CD1c-positive myeloid dendritic cell (primary cell): ENCODE data around the gene LPCAT3.
"Not testable (repeated sequence)": the region's sequence is repeated elsewhere in the genome, so short reads cannot be mapped to it uniquely, and the experiment has no call there.

ENCODE experiments used
- DNase-seq: peaks from one replicate; pipeline ENCODE4 v3.0.0-alpha.2; 2016; ENCODE audit errors: extremely low spot score

LPCAT3 gene, protein sequence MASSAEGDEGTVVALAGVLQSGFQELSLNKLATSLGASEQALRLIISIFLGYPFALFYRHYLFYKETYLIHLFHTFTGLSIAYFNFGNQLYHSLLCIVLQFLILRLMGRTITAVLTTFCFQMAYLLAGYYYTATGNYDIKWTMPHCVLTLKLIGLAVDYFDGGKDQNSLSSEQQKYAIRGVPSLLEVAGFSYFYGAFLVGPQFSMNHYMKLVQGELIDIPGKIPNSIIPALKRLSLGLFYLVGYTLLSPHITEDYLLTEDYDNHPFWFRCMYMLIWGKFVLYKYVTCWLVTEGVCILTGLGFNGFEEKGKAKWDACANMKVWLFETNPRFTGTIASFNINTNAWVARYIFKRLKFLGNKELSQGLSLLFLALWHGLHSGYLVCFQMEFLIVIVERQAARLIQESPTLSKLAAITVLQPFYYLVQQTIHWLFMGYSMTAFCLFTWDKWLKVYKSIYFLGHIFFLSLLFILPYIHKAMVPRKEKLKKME

DNA sequence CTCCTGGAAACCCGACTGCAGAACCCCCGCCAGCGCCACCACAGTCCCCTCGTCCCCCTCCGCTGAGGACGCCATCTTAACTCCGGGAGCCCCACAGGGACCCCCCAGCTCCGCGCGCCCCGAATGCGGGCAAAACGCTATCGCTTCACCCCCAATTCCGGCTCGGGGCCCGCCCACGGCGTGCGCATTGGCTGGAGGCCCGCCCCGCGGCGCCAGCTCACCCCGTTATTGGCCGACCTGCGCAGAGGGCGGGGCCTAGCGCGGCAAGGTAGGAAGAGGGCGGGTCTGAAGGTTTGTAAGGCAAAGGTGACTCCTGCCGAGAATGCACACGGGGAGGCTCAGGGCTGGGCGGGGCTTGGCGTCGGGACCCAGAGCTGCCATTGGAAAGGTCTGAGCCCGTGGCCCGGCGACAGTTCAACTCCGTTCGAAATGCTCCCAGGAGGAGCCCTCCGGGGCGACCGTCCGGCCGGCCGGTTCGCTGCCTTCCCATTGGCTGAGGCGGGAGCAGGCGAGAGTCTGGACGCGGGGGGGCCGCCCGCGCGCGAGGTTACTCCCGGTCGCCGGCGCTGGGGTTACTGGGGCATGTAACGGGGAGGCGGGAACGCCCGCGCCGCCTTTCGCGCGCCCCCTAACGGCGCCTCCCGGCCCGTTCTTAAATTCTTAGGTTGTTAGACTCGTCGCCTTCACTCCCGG, at the start of gene LPCAT3:
Gene LPCAT3, minus strand, starts transcription at position 127 of the 693 bp plus-strand sequence. Its CDS starts 52 bp downstream, at position 75.
- DNase-seq, result peak; percentile 97

DNA sequence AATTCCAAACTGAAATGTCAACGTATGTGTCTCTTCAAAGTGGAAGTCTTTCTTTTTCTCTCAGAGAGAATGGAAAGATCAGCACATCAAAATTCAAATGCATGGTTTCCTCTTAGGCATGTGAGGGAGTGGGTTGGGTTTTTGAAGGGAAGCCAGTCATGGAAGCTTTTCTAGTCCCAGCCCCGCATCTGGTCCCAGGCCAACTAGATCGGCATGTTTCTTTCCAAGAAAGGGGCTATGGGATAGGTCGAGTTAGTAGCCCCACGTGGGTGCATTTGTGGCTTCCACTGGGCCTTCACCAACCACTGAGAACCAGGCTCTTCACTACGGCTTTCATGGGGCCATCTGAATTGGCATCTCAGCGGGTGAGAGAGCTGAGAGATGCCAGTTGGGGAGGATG, 48.8 kb upstream of the LPCAT3 start:
- DNase-seq, result no peak

DNA sequence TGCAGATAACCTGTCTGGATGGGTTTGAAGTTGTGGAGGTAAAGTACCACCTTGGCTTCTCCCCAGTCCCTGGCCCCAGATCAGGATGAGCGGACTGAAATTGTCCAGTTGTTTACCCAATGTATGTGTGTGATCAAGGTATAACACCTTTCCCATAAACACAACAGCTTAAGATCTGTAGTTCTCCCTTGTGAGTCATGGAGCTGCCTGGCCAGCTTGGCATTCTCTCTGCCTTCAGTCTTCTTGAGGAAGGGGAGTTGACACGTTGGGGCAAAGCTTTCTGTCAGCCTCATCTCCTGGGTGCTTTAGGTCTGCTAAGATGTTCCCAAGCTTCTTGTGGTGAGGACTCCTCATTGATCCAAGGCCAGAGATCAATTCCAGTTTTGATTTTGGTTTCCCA, 48.3 kb upstream of the LPCAT3 start:
- DNase-seq, result no peak

DNA sequence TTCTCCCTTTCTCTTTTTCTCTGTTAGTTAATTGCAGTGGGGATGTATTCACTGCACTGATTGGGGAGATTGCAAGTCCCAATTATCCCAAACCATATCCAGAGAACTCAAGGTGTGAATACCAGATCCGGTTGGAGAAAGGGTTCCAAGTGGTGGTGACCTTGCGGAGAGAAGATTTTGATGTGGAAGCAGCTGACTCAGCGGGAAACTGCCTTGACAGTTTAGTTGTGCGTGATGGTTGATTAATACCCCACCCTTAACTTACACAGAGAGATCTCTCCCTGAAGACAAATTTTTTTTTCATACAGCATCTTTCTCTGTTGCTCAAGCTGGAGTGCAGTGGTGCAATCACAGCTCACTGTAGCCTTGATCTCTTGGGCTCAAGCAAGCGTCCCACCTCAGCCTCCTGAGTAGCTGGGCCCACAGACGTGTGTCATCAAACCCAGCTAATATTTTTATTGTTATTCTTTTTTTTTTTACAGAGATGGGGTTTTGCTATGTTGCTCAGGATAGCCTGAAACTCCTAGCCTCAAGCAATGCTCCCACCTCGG, 46.9 kb upstream of the LPCAT3 start:
- DNase-seq, result no peak

DNA sequence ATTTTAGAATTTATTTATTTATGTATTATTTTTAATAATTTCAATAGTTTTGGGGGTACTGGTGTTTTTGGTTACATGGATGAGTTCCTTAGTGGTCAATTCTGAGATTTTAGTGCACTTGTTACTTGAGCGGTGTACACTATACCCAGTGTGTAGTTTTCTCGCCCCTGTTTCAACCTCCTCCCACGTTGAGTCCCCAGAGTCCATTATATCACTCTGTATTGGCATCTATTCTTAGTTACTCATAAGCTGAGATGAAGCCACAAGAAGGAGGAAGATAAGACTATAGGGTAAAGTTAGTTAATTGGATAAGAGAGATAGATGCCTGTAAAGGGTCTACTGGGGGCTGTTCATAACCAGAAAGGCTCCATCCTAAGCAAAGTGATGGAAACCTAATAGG, 46.2 kb upstream of the LPCAT3 start:
- no peak for DNase-seq

DNA sequence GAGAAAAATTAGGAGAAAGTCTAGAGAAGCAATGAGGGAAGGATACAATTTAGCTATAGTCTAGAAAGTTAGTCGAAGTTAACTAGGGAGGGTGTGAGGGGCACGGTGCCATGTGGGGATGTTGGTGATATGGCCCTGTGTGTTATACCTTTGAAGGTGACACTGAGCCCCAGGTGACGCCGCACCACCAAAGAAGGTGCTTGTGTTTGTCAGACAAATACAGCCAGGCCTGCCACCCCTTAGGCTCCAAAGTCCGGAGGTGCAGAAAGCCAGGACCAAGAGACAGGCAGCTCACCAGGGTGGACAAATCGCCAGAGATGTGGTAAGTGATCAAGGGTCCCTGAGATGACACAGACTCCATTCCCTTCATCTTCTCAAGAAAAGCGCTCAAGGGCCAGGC, 43.3 kb upstream of the LPCAT3 start:
- no peak for DNase-seq

DNA sequence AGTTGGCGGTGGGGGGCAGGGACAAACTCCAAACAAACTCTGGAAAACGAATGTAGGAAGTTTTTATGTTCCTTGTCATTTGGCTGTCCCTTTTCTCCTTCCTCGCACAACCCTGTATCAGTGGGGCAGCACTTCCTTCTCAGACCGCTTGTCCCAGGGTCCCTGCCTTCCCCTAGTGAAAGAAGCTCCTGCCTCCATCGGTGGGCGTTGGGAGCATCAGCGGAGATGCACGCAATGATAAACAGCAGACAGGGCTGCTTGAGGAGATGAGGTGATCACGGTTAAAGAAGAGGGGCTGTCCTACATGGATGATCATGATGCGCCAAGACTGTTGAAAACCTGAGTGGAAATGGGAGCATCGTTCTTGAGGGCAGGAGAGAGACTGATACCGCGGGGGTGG, 42.9 kb upstream of the LPCAT3 start:
- DNase-seq, result no peak

DNA sequence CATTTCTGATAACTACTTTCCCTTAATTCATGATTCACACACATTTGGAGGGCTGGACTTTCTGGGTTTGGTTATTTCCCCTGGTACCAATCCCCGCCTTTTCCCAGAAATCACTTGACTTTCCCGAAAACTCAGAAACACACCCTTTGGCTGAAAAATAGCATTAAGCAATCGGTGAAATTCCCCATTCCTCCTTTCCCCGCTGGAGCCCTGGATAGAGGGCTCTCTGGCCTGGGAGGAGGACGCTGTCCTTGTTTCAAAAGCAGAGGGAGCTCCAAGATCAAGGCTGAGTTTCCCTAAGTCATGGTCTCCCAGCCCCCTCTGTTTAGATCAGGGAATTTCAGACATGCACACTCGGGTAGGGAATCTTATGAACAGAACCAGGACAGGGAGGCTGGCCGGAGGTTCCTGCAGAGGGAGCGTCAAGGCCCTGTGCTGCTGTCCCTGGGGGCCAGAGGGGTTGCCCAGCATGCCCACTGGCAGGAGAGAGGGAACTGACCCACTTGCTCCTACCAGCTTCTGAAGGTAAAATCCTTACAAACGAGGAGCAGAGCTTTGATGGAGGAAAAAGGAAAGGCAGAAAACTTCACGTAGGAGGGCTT, 42.2 kb upstream of the LPCAT3 start, which contains the start of gene C1S:
Gene C1S, plus strand, starts transcription at position 366 of the 602 bp plus-strand sequence. CDS start 1,195 bp downstream, outside the sequence.
- DNase-seq, result no peak

DNA sequence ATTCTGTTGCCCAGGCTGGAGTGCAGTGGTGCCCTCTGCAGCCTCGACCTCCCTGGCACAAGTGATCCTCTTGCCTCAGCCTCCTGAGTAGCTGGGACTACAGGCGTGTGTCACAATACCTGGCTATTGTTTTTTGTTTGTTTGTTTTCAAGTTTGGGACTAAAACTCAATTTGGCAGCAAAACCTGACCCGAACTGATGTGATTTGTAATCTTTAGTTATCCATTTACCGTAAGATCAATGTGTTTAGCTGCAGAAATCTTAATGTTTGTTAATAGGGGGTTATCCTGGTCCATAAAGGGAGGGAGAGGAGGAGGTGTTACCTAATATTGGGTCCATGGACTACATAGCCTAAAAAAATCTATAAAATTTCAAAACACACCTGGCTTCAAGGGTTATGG, 41.5 kb upstream of the LPCAT3 start:
- no peak for DNase-seq

DNA sequence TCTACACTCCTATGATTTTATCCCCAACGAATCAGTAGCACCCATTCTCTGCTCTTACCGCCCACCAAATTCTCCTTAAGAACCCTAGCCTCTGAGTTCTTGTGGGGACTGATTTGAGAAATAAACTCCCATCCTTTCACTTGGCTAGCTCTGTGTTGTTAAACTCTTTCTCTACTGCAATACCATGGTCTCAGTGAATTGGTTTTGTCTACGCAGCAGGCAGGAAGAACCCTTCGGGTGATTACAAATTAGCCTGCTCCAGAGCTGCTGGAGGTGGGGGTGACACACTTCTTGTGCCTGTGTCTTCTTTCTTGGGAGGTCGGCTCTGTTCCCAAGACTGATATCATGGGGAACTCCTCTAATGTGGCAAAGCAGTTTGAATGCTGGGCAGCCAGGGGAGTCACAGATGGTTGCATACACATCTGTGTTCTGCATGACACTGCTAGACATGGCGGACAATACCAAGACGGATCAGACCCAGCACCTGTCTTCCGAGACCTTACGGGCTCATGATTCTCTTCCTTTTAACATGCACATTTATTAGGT, 40.6 kb upstream of the LPCAT3 start:
- no peak for DNase-seq

DNA sequence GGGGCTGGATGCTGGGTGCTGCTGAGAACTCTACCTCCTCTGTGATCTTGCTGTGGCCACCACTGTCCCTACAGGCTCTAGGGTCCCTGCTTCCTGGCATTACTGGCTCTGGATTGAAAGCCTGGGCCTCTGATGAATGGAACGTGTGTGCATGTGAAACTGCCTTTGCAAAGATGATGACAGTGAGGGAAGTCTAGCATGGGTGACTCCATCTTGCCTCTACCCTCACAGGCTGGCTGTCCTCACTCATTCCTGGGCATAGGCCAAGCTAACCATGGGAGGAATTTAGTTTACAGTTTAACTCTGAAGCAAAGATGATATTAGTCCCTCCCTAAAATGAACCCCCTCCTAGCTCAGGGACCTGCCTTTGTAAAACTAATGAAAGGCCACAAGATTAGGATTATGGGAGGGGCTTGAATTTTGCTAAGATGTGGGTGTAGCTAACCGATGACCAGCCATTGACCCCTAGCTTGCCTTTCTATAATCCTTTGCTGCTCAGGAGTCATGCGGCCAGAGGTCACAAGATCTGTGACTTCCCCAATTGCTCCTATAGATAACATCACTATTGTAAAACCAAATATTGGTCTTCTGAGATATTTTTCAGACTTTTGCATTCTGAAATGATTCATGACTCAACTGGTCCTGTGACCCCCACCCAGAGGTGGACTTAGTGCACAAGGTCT, 40.0 kb upstream of the LPCAT3 start:
- peak; percentile 84 for DNase-seq

DNA sequence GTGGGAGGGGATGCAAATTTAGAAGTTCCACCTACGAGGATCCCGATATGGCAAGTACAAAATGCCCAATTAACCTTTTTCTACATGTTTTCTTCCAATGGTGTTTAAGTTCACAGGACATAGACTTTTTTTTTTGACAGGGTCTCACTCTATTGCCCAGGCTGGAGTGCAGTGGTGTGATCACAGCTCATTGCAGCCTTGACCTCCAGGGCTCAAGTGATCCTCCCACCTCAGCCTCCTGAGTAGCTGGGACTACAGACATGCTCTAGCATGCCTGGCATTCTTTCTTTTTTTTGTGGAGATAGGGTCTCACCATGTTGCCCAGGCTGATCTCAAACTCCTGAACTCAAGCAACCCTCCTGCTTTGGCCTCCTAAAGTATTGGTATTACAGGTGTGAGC, 37.5 kb upstream of the LPCAT3 start:
- DNase-seq, result not testable (repeated sequence)

DNA sequence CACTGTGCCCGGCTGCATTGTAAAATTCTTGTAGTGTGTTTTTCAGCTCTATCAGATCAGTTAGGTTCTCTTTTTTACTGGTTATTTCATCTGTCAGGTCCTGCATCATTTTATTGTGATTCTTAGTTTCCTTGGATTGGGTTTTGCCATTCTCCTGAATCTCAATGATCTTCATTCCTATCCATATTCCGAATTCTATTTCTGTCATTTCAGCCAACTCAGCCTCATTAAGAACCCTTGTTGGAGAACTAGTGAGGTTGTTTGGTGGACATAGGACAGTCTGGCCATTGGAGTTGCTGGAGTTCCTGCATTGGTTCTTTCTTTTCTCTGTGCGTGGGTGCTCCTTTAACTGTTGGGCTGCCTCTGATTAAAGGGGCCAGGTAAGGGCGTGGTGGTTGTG, 36.6 kb upstream of the LPCAT3 start:
- no peak for DNase-seq

DNA sequence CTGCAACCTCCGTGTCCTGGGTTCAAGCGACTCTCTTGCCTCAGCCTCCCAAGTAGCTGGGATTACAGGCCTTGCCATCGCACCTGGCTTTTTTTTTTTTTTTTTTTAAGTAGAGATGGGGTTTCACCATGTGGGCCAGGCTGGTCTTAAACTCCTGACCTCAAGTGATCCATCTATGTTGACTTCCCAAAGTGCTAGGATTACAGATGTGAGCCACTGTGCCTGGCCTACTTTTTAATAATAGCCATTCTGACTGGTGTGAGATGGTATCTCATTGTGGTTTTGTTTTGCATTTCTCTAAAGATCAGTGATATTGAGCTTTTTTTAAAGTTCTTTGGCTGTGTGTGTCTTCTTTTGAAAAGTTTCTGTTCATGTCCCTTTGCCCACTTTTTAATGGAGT, 31.7 kb upstream of the LPCAT3 start:
- DNase-seq, result not testable (repeated sequence)

DNA sequence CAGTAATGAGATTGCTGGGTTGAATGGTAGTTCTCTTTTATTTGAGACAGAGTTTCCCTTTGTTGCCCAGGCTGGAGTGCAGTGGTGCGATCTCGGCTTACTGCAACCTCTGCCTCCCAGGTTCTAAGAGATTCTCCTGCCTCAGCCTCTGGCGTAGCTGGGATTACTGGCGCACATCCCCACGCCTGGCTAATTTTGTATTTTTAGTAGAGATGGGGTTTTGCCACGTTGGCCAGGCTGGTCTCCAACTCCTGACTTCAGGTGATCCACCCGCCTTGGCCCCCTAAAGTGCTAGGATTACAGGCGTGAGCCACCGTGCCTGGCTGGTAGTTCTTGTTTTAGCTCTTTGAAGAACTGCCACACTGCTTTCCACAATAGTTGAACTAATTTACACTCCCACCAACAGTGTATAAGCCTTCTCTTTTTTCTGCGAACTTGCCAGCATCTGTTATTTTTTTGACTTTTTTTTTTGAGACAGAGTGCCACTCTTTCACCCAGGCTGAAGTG, 31.2 kb upstream of the LPCAT3 start:
- not testable (repeated sequence) for DNase-seq

DNA sequence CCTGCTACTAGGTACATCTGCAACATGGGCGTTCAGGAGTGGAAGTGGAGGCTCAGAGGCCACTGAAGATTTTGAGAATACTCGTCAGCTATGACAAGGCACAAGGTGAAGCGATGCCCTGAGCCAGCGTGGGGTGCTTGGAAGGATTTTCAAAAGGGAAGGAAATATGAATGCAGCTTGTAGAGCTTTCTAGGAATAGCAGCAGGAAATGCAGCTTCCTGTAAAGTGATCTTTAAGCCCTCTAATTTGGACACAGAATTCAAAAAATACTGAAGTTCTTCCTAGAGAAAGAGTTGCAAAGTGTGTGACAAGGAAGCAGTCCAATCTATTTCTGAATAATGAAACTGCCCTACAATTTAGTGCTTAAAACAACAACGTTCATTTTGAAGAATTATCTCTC, 29.0 kb upstream of the LPCAT3 start:
- DNase-seq, result peak; percentile 51

DNA sequence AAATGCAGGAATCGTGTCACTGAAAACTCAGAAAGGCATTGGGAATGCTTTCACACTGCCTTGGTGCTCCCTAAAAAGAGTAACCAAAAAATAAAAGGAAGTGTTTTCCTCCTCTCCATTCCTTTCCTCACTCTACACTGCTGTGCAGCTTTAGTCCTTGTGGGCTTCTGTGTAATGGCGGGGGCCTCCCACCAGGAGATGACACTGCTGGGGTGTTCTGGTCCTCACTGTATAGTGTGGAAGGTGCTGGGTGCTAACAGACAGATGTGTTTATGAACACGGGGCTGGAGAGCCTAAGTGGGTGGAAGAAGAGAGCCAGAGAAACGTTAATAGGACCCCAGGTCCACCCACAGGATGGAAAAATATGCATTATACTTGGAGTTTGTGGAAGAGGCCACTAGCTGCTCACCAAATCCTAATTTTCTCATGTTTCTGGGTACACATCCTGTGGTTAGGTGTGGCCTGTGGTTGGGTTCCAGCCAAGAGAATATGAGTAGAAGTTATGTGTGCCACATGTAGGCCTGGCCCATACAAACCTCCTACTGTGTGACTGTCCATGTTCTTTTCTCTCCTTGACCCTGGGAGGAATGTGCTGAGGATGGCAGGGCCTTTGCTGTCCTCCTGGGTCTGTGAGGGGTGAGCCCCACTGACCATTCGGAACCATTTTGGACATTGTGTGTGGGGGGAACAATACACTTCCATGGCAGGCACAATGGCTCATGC, 28.3 kb upstream of the LPCAT3 start:
- no peak for DNase-seq

DNA sequence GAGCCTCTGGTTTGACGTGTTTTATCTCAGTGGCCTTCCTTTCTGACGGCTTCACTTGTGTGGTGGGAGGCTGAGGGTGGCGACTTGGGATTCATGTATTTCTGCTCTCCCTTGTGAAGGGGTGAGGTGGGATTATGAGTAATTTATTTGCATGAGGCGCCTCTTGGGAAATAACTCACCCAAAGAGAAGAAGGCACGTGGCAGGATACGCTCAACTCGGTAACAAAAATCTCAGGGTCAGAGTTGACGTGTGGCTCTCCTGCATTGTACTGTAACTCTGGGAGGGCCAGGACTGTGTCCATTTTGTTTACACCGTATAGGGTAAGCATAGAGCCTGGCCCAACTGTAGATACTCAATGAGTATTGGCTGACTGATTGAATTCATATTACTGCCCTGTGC, 27.6 kb upstream of the LPCAT3 start:
- DNase-seq, result no peak

DNA sequence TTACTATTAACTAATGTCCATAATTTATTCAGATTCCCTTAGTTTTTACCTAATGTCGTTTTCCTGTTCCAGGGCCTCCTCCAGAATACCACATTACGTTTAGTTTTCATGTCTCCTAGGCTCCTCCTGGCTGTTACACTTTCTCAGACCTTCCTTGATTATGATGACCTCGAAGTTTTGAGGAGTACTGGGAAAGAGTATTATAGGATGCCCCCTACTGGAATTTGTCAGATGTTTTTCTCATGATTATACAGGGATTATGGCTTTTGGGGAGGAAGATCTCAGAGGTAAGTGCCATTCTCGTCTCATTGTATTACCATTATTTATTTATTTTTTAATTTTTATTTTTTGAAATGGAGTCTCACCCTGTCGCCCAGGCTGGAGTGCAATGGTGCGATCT, 24.6 kb upstream of the LPCAT3 start:
- DNase-seq, result peak; percentile 52

DNA sequence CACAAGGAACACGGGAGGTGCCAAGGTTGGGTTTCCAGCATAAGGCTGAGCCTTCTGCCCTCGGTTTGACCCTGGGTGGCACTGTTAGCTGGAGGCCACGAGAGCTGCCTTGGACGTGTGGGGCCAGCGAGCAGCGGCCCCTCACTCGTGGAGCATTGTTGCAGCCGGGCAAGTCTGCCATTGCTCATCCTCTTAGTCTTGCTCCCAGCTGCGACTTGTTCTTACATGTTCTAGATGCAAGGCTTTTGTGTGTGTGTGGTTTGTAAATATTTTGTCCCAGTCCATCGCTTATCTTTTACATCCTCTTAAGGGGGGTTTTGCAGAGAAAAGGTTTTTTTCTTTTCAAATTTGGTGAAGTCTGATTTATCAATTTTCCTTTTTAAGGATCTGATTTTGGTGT, 21.1 kb upstream of the LPCAT3 start:
- no peak for DNase-seq

DNA sequence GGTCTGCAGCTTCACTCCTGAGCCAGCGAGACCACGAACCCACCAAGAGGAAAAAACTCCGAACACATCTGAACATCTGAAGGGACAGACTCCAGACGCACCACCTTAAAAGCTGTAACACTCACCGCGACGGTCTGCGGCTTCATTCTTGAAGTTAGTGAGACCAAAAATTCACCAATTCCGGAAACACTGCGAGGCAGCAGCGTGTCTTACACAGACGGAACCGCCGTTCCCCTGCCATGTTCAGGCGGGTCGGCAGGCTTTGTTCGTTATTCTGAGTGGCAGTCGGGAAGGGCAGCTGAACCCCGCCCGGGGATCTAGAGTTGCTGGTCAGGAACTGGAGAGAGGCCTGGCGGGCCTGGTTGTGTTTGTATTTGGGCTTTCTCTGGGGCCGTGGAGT, 20.3 kb upstream of the LPCAT3 start:
- no peak for DNase-seq
